Measurements from ENCODE around the gene UBAP1.
"Not testable (repeated sequence)": the region's sequence is repeated elsewhere in the genome, so short reads cannot be mapped to it uniquely, and the experiment has no call there.

UBAP1 gene

GRCh38 chr9:34197286-34197685 lies 18.4 kb downstream of the UBAP1 start:
- in situ Hi-C loops (cut with MboI; ENCODE audit: low sequenced_read_pairs); H3K27me3 ChIP-seq (ENCODE audit: low read depth); H3K9me3 ChIP-seq; H3K36me3 ChIP-seq (replicated peaks); H3K4me3 ChIP-seq: not testable (repeated sequence)
- peak; percentile 78 to 80 for DNase-seq (ENCODE audit: low spot score in 2 of 2)
- peaks cover 22% of the 10 kb centered on the region for H3K4me1 ChIP-seq

DNA sequence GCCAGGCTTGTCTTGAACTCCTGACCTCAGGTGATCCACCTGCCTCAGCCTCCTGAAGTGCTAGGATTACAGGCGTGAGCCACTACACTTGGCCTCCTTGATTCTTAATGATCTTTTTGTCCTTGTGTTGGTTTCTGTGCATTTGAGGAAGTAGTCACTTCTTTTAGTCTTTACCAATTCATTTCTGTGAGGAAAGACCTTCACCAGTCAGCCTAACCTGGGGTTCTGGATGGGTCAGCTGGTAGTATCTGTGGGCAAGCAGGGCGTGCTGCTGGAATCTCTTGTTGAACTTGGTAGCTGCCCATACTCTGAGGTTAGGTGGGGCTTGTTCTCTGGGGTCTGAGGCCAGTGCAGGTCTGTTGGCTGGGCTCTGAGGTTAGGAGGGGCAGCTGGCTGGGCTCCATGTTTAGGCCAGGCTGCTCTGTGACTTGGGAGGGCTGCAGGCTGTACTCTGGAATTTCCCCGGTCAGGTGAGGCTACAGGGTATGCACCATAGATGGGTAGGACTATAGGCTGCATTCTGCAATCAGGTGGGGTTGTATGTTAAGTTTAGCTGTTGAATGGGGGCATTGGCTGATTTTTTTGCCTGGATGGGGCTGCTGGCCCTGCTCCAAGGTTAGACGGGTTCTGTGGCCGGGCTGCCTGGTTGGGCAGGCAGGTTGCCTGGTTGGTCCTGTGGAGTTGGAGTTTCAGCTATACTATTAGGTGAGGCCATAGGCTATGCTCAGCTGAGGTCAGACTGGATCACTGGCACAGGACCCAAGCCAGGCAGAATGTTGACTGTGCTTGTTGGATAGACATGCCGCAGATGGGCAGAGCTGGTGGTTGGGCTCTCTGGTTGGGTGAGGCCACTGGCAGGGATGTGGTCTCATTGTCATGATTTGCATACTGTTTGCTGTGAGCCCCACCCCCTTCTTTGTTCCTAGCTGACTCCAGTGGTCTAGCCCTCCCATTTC lies 19.2 kb downstream of the UBAP1 start:
- DNase-seq (ENCODE audit: low spot score in 2 of 2): peak in 1 of 2 experiments; percentile 72
- Histone ChIP-seq H3K4me3 (no peak overlapping the region), H3K36me3 (replicated peaks) (no peaks in the 10 kb centered on the region), H3K9me3 (no peaks in the 10 kb centered on the region; the same call in 1 of the 2 replicates), H3K27me3 (ENCODE audit: low read depth) (no peaks in the 10 kb centered on the region), H3K4me1 (peaks cover 22% of the 10 kb centered on the region)
- in situ Hi-C loops (cut with MboI; ENCODE audit: low sequenced_read_pairs): no loop called here

DNA sequence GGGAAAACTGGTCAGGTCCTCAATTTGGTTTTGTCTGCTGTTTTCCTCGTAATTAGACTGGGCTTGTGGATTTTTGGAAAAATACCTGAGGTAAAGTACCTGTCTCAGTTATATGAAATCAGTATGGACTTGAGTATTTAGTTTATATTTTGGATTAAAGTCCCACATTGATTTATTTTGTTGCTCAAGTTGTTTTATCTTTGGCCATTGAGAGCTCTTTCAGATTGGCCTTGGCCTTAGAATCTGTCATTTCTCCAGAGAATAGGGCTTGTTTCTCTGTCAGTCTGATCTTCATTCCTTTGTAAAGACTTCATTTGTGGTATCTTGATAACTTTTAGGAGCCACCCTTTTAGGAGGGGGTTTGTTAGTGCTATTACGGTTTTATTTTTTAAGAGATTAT lies 21.2 kb downstream of the UBAP1 start:
- Histone ChIP-seq H3K36me3 (replicated peaks) (no peaks in the 10 kb centered on the region; the same call in 1 of the 2 replicates), H3K27me3 (ENCODE audit: low read depth) (no peaks in the 10 kb centered on the region), H3K4me3 (no peak overlapping the region), H3K9me3 (no peaks in the 10 kb centered on the region; the same call in 1 of the 2 replicates), H3K4me1 (peaks cover 22% of the 10 kb centered on the region)
- DNase-seq (ENCODE audit: low spot score in 2 of 2): no peak
- in situ Hi-C loops (cut with MboI; ENCODE audit: low sequenced_read_pairs): no loop called here

GRCh38 chr9:34203275-34203991 lies 24.6 kb downstream of the UBAP1 start:
- no peak overlapping the region for H3K4me3 ChIP-seq
- H3K9me3 ChIP-seq: no peaks in the 10 kb centered on the region
- H3K4me1 ChIP-seq: peaks cover 4% of the 10 kb centered on the region
- in situ Hi-C loops (cut with MboI; ENCODE audit: low sequenced_read_pairs): no loop called here
- H3K27me3 ChIP-seq (ENCODE audit: low read depth): no peaks in the 10 kb centered on the region
- no peak for DNase-seq (ENCODE audit: low spot score in 2 of 2)
- H3K36me3 ChIP-seq (replicated peaks): no peaks in the 10 kb centered on the region; the same call in 1 of the 2 replicates

- Histone ChIP-seq H3K4me1 (no peaks in the 10 kb centered on the region), H3K27me3 (ENCODE audit: low read depth) (no peaks in the 10 kb centered on the region), H3K36me3 (replicated peaks) (no peaks in the 10 kb centered on the region; the same call in 1 of the 2 replicates), H3K4me3 (no peak overlapping the region), H3K9me3 (no peaks in the 10 kb centered on the region)
- in situ Hi-C loops (cut with MboI; ENCODE audit: low sequenced_read_pairs): no loop called here
- DNase-seq (ENCODE audit: low spot score in 2 of 2): no peak
Measured at GRCh38 chr9:34203992-34204635, 25.3 kb downstream of the UBAP1 start.

DNA sequence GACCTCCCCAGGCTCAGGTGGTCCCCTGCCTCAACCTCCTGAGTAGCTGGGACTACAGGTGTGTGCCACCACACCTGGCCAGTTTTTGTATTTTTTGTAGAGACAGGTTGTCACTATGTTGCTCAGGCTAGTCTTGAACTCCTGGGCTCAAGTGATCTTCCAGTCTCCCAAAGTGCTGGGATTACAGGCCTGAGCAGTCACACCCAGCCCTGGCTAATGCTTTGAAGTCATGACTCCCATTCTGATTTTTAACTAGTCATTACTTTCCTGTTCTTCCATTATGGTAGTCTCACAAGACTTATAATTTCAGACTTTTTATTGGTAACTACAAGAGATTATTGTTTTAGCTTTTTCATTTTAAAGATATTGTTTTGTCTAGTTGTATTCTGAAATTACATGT lies 26.3 kb downstream of the UBAP1 start:
- H3K4me3 ChIP-seq: no peak overlapping the region
- H3K4me1 ChIP-seq: peaks cover 3% of the 10 kb centered on the region; the same call in 1 of the 2 replicates
- no peaks in the 10 kb centered on the region for H3K27me3 ChIP-seq (ENCODE audit: low read depth)
- no peaks in the 10 kb centered on the region; the same call in 1 of the 2 replicates for H3K36me3 ChIP-seq (replicated peaks)
- no peaks in the 10 kb centered on the region for H3K9me3 ChIP-seq
- in situ Hi-C loops (cut with MboI; ENCODE audit: low sequenced_read_pairs): no loop called here
- no peak for DNase-seq (ENCODE audit: low spot score in 2 of 2)

- Histone ChIP-seq H3K4me1 (peaks cover 3% of the 10 kb centered on the region; the same call in 1 of the 2 replicates), H3K9me3 (no peaks in the 10 kb centered on the region), H3K4me3 (no peak overlapping the region), H3K27me3 (ENCODE audit: low read depth) (no peaks in the 10 kb centered on the region), H3K36me3 (replicated peaks) (no peaks in the 10 kb centered on the region; the same call in 1 of the 2 replicates)
- DNase-seq (ENCODE audit: low spot score in 2 of 2): no peak
- in situ Hi-C loops (cut with MboI; ENCODE audit: low sequenced_read_pairs): no loop called here
Measured at GRCh38 chr9:34206561-34206960, 27.7 kb downstream of the UBAP1 start.

DNA sequence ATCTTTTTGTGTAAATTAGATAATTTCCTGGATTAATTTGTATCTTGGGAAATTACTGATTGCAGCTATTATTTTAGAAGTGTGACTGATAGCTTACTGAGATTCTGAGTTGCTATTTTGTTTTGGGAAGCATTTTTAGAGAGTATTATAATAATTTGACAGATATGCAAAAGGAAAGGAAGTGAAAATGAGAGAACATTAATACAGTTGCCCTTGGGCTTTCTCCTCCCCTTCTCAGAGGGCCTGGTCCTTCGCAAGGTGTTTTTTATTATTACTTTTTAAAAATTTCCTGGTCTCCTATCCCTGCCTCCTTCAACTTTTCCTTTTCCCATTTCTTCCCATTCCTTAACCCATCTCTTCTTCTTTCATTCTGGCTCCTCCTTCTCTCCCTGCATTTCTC lies 32.6 kb downstream of the UBAP1 start:
- no peak for DNase-seq (ENCODE audit: low spot score in 2 of 2)
- H3K9me3 ChIP-seq: no peaks in the 10 kb centered on the region
- H3K4me1 ChIP-seq: peaks cover 7% of the 10 kb centered on the region
- no peak overlapping the region for H3K4me3 ChIP-seq
- H3K27me3 ChIP-seq (ENCODE audit: low read depth): no peaks in the 10 kb centered on the region
- in situ Hi-C loops (cut with MboI; ENCODE audit: low sequenced_read_pairs): no loop called here
- no peaks in the 10 kb centered on the region for H3K36me3 ChIP-seq (replicated peaks)

DNA sequence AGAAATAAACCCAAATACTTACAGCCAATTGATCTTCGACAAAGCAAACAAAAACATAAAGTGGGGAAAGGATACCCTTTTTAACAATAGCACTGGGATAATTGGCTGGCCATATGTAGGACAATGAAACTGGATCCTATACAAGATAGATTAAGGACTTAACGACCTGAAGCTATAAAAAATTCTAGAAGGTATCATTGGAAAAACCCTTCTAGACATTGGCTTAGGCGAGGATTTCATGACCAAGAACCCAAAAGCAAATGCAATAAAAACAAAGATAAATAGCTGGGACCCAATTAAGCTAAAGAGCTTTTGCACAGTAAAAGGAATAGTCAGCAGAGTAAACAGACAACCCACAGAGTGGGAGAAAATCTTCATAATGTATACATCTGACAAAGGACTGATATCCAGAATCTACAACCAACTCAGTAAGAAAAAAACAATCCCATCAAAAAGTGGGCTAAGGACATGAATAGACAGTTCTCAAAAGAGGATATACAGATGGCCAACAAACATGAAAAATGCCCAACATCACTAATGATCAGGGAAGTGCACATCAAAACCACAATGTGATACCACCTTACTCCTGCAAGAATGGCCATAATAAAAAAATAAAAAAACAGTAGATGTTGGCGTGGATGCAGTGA lies 35.6 kb downstream of the UBAP1 start:
- peak in 1 of 2 experiments; percentile 20 for DNase-seq (ENCODE audit: low spot score in 2 of 2)
- H3K4me3 ChIP-seq; H3K27me3 ChIP-seq (ENCODE audit: low read depth); in situ Hi-C loops (cut with MboI; ENCODE audit: low sequenced_read_pairs); H3K36me3 ChIP-seq (replicated peaks); H3K4me1 ChIP-seq; H3K9me3 ChIP-seq: not testable (repeated sequence)

GRCh38 chr9:34216325-34216724 lies 37.5 kb downstream of the UBAP1 start:
- no peak overlapping the region for H3K4me3 ChIP-seq

GRCh38 chr9:34217015-34217414 lies 38.2 kb downstream of the UBAP1 start:
- H3K4me3 ChIP-seq; in situ Hi-C loops (cut with MboI; ENCODE audit: low sequenced_read_pairs); H3K4me1 ChIP-seq; H3K36me3 ChIP-seq (replicated peaks); H3K27me3 ChIP-seq (ENCODE audit: low read depth); DNase-seq (ENCODE audit: low spot score in 2 of 2); H3K9me3 ChIP-seq: not testable (repeated sequence)

More at GRCh38 chr9:34216325-34216724, 37.5 kb downstream of the UBAP1 start:
- no peaks in the 10 kb centered on the region for H3K9me3 ChIP-seq
- DNase-seq (ENCODE audit: low spot score in 2 of 2): no peak
- H3K4me1 ChIP-seq: peaks cover 4% of the 10 kb centered on the region; the same call in 1 of the 2 replicates
- in situ Hi-C loops (cut with MboI; ENCODE audit: low sequenced_read_pairs): no loop called here
- H3K27me3 ChIP-seq (ENCODE audit: low read depth): no peaks in the 10 kb centered on the region
- no peaks in the 10 kb centered on the region for H3K36me3 ChIP-seq (replicated peaks)

GRCh38 chr9:34218446-34218845 lies 39.6 kb downstream of the UBAP1 start:
- peaks cover 4% of the 10 kb centered on the region; the same call in 1 of the 2 replicates for H3K4me1 ChIP-seq
- no peaks in the 10 kb centered on the region for H3K27me3 ChIP-seq (ENCODE audit: low read depth)
- H3K9me3 ChIP-seq: no peaks in the 10 kb centered on the region
- in situ Hi-C loops (cut with MboI; ENCODE audit: low sequenced_read_pairs): no loop called here
- no peak for DNase-seq (ENCODE audit: low spot score in 2 of 2)
- no peak overlapping the region for H3K4me3 ChIP-seq
- no peaks in the 10 kb centered on the region for H3K36me3 ChIP-seq (replicated peaks)

GRCh38 chr9:34219421-34219820 lies 40.6 kb downstream of the UBAP1 start:
- Histone ChIP-seq H3K9me3 (no peaks in the 10 kb centered on the region), H3K4me1 (peaks cover 4% of the 10 kb centered on the region; the same call in 1 of the 2 replicates), H3K36me3 (replicated peaks) (no peaks in the 10 kb centered on the region), H3K4me3 (no peak overlapping the region), H3K27me3 (ENCODE audit: low read depth) (no peaks in the 10 kb centered on the region)
- in situ Hi-C loops (cut with MboI; ENCODE audit: low sequenced_read_pairs): no loop called here
- DNase-seq (ENCODE audit: low spot score in 2 of 2): no peak
